Inflammatory macrophage treated with lipopolysaccharide for 4 hours (primary cell): ENCODE measurements around the gene PTPRN.
"Not testable (repeated sequence)": the region's sequence is repeated elsewhere in the genome, so short reads cannot be mapped to it uniquely, and the experiment has no call there.

Experiments
- DNase-seq: peaks from one replicate; pipeline ENCODE4 v3.0.0-alpha.2; 2020

Gene PTPRN

GRCh38 chr2:219309278-219309677, at the start of gene PTPRN:
TSS of gene PTPRN (minus strand) at chr2:219309401. CDS start at chr2:219309332, 69 bp downstream.
- no peak for DNase-seq

- DNase-seq = no peak
Observed at GRCh38 chr2:219358170-219359075, 49.2 kb upstream of the PTPRN start.

GRCh38 chr2:219356834-219357233, 47.6 kb upstream of the PTPRN start:
- peak; percentile 89 for DNase-seq

- no peak for DNase-seq
Observed at GRCh38 chr2:219354582-219354981, 45.4 kb upstream of the PTPRN start.

- DNase-seq = no peak
Observed at GRCh38 chr2:219353129-219353528, 43.9 kb upstream of the PTPRN start.

GRCh38 chr2:219352448-219353023, 43.3 kb upstream of the PTPRN start:
- DNase-seq = peak; percentile 72

GRCh38 chr2:219350710-219351221, 41.6 kb upstream of the PTPRN start:
- no peak for DNase-seq

- DNase-seq = no peak
Observed at GRCh38 chr2:219350215-219350614, 41.0 kb upstream of the PTPRN start.

GRCh38 chr2:219344751-219345430, 35.7 kb upstream of the PTPRN start:
- DNase-seq = peak; percentile 74

GRCh38 chr2:219335373-219335786, 26.2 kb upstream of the PTPRN start:
- peak; percentile 6 for DNase-seq

GRCh38 chr2:219334076-219334475, 24.9 kb upstream of the PTPRN start:
- peak; percentile 3 for DNase-seq

- DNase-seq = no peak
Observed at GRCh38 chr2:219332542-219332941, 23.3 kb upstream of the PTPRN start, which contains the start of gene RESP18. TSS of gene RESP18 (minus strand) at chr2:219332744.

GRCh38 chr2:219331560-219332213, 22.5 kb upstream of the PTPRN start:
- DNase-seq = no peak

- no peak for DNase-seq
Observed at GRCh38 chr2:219327719-219328118, 18.5 kb upstream of the PTPRN start.

- DNase-seq = no peak
Observed at GRCh38 chr2:219325657-219326315, 16.6 kb upstream of the PTPRN start.

GRCh38 chr2:219325136-219325535, 15.9 kb upstream of the PTPRN start:
- no peak for DNase-seq

GRCh38 chr2:219323434-219323833, 14.2 kb upstream of the PTPRN start:
- DNase-seq = peak; percentile 64

GRCh38 chr2:219314804-219315468, 5.7 kb upstream of the PTPRN start:
- no peak for DNase-seq

GRCh38 chr2:219312683-219313263, 3.6 kb upstream of the PTPRN start:
- not testable (repeated sequence) for DNase-seq

GRCh38 chr2:219308142-219309101, 779 bp downstream of the PTPRN start:
- peak; percentile 51 for DNase-seq
